ENCODE measurements around the gene HRCT1.
"Not testable (repeated sequence)": the region's sequence is repeated elsewhere in the genome, so short reads cannot be mapped to it uniquely, and the experiment has no call there.

The HRCT1 gene

DNA sequence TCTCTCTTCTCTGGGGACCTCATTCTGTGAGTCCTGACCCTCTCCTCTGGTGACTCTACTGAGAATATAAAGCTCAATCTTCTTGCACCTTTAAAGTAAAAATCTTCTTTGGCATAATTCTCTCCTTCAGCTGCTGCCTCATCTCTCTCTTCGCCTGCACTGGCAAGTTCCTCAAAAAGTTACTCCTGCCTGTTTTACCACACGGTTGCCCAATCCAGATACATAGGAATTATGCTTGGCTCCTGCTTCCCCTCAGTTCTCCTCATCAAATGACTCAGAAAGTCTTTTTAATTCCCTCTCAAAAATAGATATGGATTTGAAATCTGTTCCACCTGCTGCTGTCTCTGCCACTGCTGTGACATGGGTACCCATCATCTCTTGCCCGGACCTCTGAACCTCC is 14.4 kb upstream of the HRCT1 start:
- TF ChIP-seq POLR2AphosphoS5 (IDR thresholded peaks at IDR 0.05; ENCODE audit: low read depth, low read length): no peak
- TF ChIP-seq SPI1 (IDR thresholded peaks at IDR 0.05; ENCODE audit: low read depth, low read length): no peak
- TF ChIP-seq TAF1 (IDR thresholded peaks at IDR 0.05; ENCODE audit: low read depth, low read length): no peak
- TF ChIP-seq PAX5 (IDR thresholded peaks at IDR 0.05; ENCODE audit: insufficient read depth, low read length, severe bottlenecking): no peak
- no peak for TF ChIP-seq POU2F2 (IDR thresholded peaks at IDR 0.05; ENCODE audit: low read depth, low read length)
- TF ChIP-seq POLR2A (IDR thresholded peaks at IDR 0.05; ENCODE audit: low read depth, low read length): no peak
- FAIRE-seq (no peak), DNase-seq (ENCODE audit: insufficient read length, low spot score) (no peak)

GRCh38 chr9:35892051-35892450 is 14.0 kb upstream of the HRCT1 start:
- FAIRE-seq (no peak), DNase-seq (ENCODE audit: insufficient read length, low spot score) (no peak)
- TF ChIP-seq POLR2A (IDR thresholded peaks at IDR 0.05; ENCODE audit: low read depth, low read length) (no peak), SPI1 (IDR thresholded peaks at IDR 0.05; ENCODE audit: low read depth, low read length) (no peak), TAF1 (IDR thresholded peaks at IDR 0.05; ENCODE audit: low read depth, low read length) (no peak), POLR2AphosphoS5 (IDR thresholded peaks at IDR 0.05; ENCODE audit: low read depth, low read length) (no peak), POU2F2 (IDR thresholded peaks at IDR 0.05; ENCODE audit: low read depth, low read length) (no peak), PAX5 (IDR thresholded peaks at IDR 0.05; ENCODE audit: insufficient read depth, low read length, severe bottlenecking) (no peak)

- FAIRE-seq (no peak), DNase-seq (ENCODE audit: insufficient read length, low spot score) (no peak)
- TF ChIP-seq PAX5 (IDR thresholded peaks at IDR 0.05; ENCODE audit: insufficient read depth, low read length, severe bottlenecking) (no peak), POLR2A (IDR thresholded peaks at IDR 0.05; ENCODE audit: low read depth, low read length) (no peak), POLR2AphosphoS5 (IDR thresholded peaks at IDR 0.05; ENCODE audit: low read depth, low read length) (no peak), POU2F2 (IDR thresholded peaks at IDR 0.05; ENCODE audit: low read depth, low read length) (no peak), TAF1 (IDR thresholded peaks at IDR 0.05; ENCODE audit: low read depth, low read length) (no peak), SPI1 (IDR thresholded peaks at IDR 0.05; ENCODE audit: low read depth, low read length) (no peak)
Observed at GRCh38 chr9:35896570-35896969, 9.4 kb upstream of the HRCT1 start.

GRCh38 chr9:35897376-35898099 is 8.5 kb upstream of the HRCT1 start:
- FAIRE-seq; DNase-seq (ENCODE audit: insufficient read length, low spot score): not testable (repeated sequence)

DNA sequence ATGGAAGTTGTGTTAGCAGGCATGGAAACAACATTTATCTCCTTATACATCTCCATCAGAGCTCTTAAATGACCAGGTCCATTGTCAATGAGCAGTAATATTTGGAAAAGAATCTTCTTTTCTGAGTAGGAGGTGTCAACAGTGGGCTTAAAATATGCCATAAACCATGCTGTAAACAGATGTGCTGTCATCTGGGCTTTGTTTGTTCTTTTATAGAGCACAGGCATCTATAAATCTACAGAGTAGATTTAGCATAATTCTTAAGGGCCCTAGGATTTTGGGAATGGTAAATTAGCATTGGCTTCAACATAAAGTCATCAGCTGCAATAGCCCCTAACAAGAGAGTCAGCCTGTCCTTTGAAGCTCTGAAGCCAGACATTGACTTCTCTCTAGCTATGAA is 7.7 kb upstream of the HRCT1 start:
- no peak for DNase-seq (ENCODE audit: insufficient read length, low spot score)
- no peak for FAIRE-seq
- TF ChIP-seq POLR2AphosphoS5 (IDR thresholded peaks at IDR 0.05; ENCODE audit: low read depth, low read length) (no peak), TAF1 (IDR thresholded peaks at IDR 0.05; ENCODE audit: low read depth, low read length) (no peak), POLR2A (IDR thresholded peaks at IDR 0.05; ENCODE audit: low read depth, low read length) (no peak), SPI1 (IDR thresholded peaks at IDR 0.05; ENCODE audit: low read depth, low read length) (no peak), PAX5 (IDR thresholded peaks at IDR 0.05; ENCODE audit: insufficient read depth, low read length, severe bottlenecking) (no peak), POU2F2 (IDR thresholded peaks at IDR 0.05; ENCODE audit: low read depth, low read length) (no peak)

- no peak for DNase-seq (ENCODE audit: insufficient read length, low spot score)
- TF ChIP-seq SPI1 (IDR thresholded peaks at IDR 0.05; ENCODE audit: low read depth, low read length) (no peak), PAX5 (IDR thresholded peaks at IDR 0.05; ENCODE audit: insufficient read depth, low read length, severe bottlenecking) (no peak), POLR2AphosphoS5 (IDR thresholded peaks at IDR 0.05; ENCODE audit: low read depth, low read length) (no peak)
- FAIRE-seq: no peak
Observed at GRCh38 chr9:35899021-35899420, 7.0 kb upstream of the HRCT1 start.

GRCh38 chr9:35903049-35903448 is 3.0 kb upstream of the HRCT1 start:
- DNase-seq (ENCODE audit: insufficient read length, low spot score): no peak
- TF ChIP-seq TAF1 (IDR thresholded peaks at IDR 0.05; ENCODE audit: low read depth, low read length) (no peak), PAX5 (IDR thresholded peaks at IDR 0.05; ENCODE audit: insufficient read depth, low read length, severe bottlenecking) (no peak), POLR2A (IDR thresholded peaks at IDR 0.05; ENCODE audit: low read depth, low read length) (no peak), SPI1 (IDR thresholded peaks at IDR 0.05; ENCODE audit: low read depth, low read length) (no peak)
- peak; percentile 95 for FAIRE-seq

GRCh38 chr9:35904338-35904737 is 1.7 kb upstream of the HRCT1 start:
- FAIRE-seq: no peak
- TF ChIP-seq TAF1 (IDR thresholded peaks at IDR 0.05; ENCODE audit: low read depth, low read length) (no peak), POLR2AphosphoS5 (IDR thresholded peaks at IDR 0.05; ENCODE audit: low read depth, low read length) (no peak)
- no peak for DNase-seq (ENCODE audit: insufficient read length, low spot score)

- FAIRE-seq (no peak), DNase-seq (ENCODE audit: insufficient read length, low spot score) (no peak)
- TF ChIP-seq POLR2AphosphoS5 (IDR thresholded peaks at IDR 0.05; ENCODE audit: low read depth, low read length) (no peak), POLR2A (IDR thresholded peaks at IDR 0.05; ENCODE audit: low read depth, low read length) (no peak), PAX5 (IDR thresholded peaks at IDR 0.05; ENCODE audit: insufficient read depth, low read length, severe bottlenecking) (no peak), SPI1 (IDR thresholded peaks at IDR 0.05; ENCODE audit: low read depth, low read length) (no peak), POU2F2 (IDR thresholded peaks at IDR 0.05; ENCODE audit: low read depth, low read length) (no peak), TAF1 (IDR thresholded peaks at IDR 0.05; ENCODE audit: low read depth, low read length) (no peak)
Observed at GRCh38 chr9:35905051-35905781, 786 bp upstream of the HRCT1 start.

DNA sequence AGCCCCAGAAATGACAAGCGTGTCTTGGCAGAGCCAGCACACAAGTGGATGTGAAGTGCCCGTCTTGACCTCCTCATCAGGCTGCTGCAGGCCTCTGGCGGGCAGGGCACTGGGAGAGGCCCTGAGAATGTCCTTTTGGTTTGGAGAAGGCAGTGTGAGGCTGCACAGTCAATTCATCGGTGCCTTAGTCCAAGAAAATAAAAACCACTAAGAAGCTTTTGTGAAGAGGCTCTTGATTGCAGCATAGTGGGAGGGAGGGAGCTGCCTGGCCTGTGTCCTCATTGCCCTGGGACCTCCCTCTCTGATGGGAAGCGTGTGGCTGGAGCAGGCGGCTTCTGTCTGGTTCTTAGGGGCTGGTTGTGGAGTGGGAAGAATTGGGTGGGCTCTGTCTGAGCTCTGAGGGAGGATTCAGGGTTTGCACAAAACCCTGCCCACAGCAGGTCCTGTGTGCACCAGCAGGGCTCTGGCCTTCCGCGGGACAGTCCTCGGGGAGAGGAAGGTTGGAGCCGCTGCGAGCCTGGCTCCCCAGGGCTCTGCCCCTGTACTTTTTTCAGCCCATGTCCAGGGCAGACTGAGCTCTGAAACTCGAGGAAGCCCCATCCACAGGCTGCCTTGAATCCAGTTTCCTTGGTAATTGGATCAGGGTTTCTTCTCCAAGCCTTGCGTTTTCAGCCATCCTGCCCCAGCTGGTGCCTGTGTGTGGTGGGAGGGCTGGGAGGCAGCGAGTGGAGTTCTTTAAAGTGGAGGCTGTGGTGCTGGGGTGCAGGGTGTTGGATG is 1.1 kb downstream of the HRCT1 start:
- no peak for TF ChIP-seq TAF1 (IDR thresholded peaks at IDR 0.05; ENCODE audit: low read depth, low read length)
- TF ChIP-seq POLR2A (IDR thresholded peaks at IDR 0.05; ENCODE audit: low read depth, low read length): no peak
- TF ChIP-seq PAX5 (IDR thresholded peaks at IDR 0.05; ENCODE audit: insufficient read depth, low read length, severe bottlenecking): no peak
- TF ChIP-seq SPI1 (IDR thresholded peaks at IDR 0.05; ENCODE audit: low read depth, low read length): no peak
- no peak for TF ChIP-seq POLR2AphosphoS5 (IDR thresholded peaks at IDR 0.05; ENCODE audit: low read depth, low read length)
- TF ChIP-seq POU2F2 (IDR thresholded peaks at IDR 0.05; ENCODE audit: low read depth, low read length): no peak
- FAIRE-seq (no peak), DNase-seq (ENCODE audit: insufficient read length, low spot score) (no peak)

Data from GM12891 (cell line).